Occipital lobe (tissue), 2 donors: ENCODE data around the gene CHL1. TPM values are rescaled to one million over a fixed set of nuclear protein-coding genes. Genes with fewer than 3 reads are reported as not detected.

Source experiments
- small RNA-seq: library from RNA; depleted of rRNA; stranded (forward); fragments of <200 nt; gene quantifications from one replicate; pipeline ENCODE3, GENCODE V24; 2014
- total RNA-seq: library from RNA; depleted of rRNA; stranded (reverse); fragments of >200 nt; gene quantifications from one replicate; pipeline ENCODE4 v1.2.3, GENCODE V29; 2014

CHL1 gene
- total RNA-seq, 1 donor from 2014 or later, result 954 TPM

Small RNA genes within 50 kb of the gene (small RNA-seq; reads per million reads assigned to genes)
- not detected for gene RNU6-1194P
